GM18907 (cell line): ENCODE data around the gene ESPN.

ENCODE experiments used
- ATAC-seq: cut with Tn5 transposase; IDR thresholded peaks from one replicate; pipeline ENCODE4 v1.9.1; 2021; ENCODE audit warnings: mild to moderate bottlenecking, moderate library complexity; ENCODE audit not compliant: unreplicated experiment

ESPN gene

DNA sequence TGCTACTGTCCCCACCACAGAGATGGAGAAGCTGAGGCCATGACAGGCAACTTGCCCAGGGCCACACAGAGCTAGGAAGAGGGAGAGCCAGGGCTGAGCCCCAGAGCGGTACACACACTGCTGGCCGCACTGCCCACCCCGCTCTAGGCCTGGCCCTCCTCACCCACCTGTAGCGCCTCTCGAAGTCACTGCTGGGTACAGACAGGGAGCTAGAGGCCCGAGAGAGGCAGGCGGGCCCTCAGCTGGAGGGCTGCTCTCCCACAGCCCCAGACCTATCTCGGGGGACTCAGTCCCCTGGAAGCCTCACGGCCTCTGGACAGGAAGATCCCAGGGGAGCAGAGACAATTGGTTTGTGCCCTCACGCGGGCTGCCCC lies 84.2 kb downstream of the ESPN start:
- ATAC-seq, result no peak

DNA sequence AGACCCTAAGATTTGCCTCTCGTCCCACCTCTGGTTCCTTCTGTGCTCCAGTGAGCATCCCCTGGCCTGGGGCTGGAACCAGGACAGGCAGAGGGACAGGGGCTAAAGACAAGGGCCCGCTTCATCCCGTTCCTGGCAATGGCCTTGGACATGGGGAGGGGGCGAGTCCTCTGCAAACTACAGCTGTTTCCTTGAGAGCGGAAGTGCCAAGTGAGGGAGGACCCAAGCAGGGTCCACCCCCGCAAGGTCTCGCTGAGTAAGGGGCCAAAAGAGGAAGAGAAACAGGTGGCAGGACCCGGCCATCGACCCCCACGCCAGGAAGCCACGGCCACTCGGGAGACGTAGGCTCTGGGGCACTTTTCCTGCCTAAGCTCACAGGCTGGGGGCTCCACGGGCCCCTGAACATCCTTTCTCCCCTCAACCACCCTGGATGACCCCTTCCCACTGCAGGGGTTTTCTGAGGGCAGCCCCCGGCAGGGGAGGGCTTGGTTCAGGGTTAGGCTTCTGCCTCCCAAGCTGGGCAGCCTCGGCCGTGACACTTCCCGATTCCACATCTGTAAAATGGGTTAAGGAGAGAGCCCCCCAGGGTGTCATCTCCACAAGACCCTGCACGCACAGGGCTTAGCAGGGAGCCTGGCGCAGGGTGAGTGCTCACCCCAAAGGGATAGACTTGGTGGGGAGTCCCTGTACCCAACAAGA lies 84.8 kb downstream of the ESPN start:
- ATAC-seq, result no peak

DNA sequence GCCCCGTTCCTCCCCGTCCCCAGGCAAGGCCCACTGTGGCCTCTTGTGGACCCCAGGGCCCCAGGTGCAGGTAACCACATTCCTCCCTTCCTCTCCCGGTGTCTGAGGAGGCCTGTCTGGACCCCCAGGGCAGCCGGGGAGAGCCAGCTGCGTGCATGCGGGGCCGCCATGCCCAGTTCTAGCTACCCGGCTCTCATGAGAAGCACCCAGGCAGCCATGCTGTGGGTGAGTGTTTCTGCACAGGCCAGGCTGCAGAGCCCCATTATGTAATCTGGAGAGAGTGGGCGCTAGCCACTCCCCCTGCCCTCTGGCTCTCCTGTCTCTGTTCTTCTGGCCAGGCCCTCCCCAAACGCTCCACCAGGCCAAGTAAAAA lies 85.3 kb downstream of the ESPN start:
- no peak for ATAC-seq

DNA sequence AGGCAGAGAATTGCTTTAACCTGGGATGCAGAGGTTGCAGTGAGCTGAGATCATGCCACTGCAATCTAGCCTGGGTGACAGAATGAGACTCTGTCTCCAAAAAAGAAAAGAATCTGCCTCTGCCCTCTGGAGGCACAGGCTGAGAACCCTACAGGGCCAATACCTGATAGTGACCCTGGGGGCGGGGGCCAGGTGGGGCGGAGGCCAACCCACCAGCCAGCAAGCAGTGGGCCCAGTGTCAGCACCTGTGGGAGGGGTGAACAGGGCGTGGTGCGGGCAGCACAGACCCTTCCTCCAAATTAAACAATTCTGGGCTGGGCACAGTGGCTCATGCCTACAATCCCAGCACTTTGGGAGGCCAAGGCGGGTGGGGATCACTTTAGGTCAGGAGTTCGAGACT lies 85.9 kb downstream of the ESPN start:
- ATAC-seq, result no peak
